Keratinocyte (primary cell): ENCODE data around the gene BNC2. TPM values are rescaled to one million over a fixed set of nuclear protein-coding genes. Genes with fewer than 3 reads are reported as not detected.

ENCODE experiments used
- DNase-seq: peaks from one replicate; pipeline ENCODE4 v3.0.0-alpha.2; 2011; ENCODE audit warnings: low read depth, missing footprints, low spot score
- FAIRE-seq: peaks from 2 replicates; lab custom pipeline; 2011; peaks lifted over from hg19 to GRCh38; lab: Jason Lieb, UNC
- H2AFZ ChIP-seq: 2 replicates; pipeline ENCODE4 v1.6.0; 2012; ENCODE audit warnings: low read length, control low read depth, inconsistent platforms; ENCODE audit not compliant: control insufficient read depth
- H3K27ac ChIP-seq: 2 replicates; pipeline ENCODE4 v1.5.1; 2011; ENCODE audit warnings: low read length; ENCODE audit not compliant: control insufficient read depth, insufficient read depth
- H3K27me3 ChIP-seq: 3 replicates; pipeline ENCODE4 v1.6.0; 2011; ENCODE audit warnings: low read length; ENCODE audit not compliant: control insufficient read depth, insufficient read depth; ENCODE audit errors: extremely low read depth
- H3K36me3 ChIP-seq, 2 experiments: 2 replicates in 1 of 2; 3 replicates in 1 of 2; pipeline ENCODE4 v1.5.1; 2011; ENCODE audit warnings: low read length in 2 of 2, mild to moderate bottlenecking in 1 of 2; ENCODE audit not compliant: control insufficient read depth in 2 of 2, insufficient read depth in 2 of 2; ENCODE audit errors: extremely low read depth in 1 of 2
- H3K4me1 ChIP-seq: 3 replicates; pipeline ENCODE4 v1.5.1; 2011; ENCODE audit warnings: low read length; ENCODE audit not compliant: control insufficient read depth, insufficient read depth; ENCODE audit errors: extremely low read depth
- H3K4me2 ChIP-seq: 3 replicates; pipeline ENCODE4 v1.6.0; 2011; ENCODE audit warnings: low read depth, low read length; ENCODE audit not compliant: control insufficient read depth, insufficient read depth; ENCODE audit errors: extremely low read depth
- H3K4me3 ChIP-seq, 3 experiments: fragments of 200-600 bp in 1 of 3; sonication (generic) in 1 of 3; 2 replicates in 2 of 3; 3 replicates in 1 of 3; pipeline ENCODE4 v1.5.1; 2011 to 2016; ENCODE audit warnings: low read length in 3 of 3, mild to moderate bottlenecking in 3 of 3, control low read depth in 2 of 3, inconsistent platforms in 1 of 3, low read depth in 1 of 3, mixed read lengths in 1 of 3, mixed run types in 1 of 3, moderate library complexity in 1 of 3; ENCODE audit not compliant: control insufficient read depth in 2 of 3, insufficient read depth in 2 of 3; ENCODE audit errors: extremely low read depth in 1 of 3
- H3K79me2 ChIP-seq: 2 replicates; pipeline ENCODE4 v1.6.0; 2012; ENCODE audit warnings: low read length; ENCODE audit not compliant: control insufficient read depth, insufficient read depth
- H3K9ac ChIP-seq: 3 replicates; pipeline ENCODE4 v1.6.0; 2011; ENCODE audit warnings: low read length; ENCODE audit not compliant: control insufficient read depth, insufficient read depth; ENCODE audit errors: extremely low read depth
- H3K9me1 ChIP-seq: 3 replicates; pipeline ENCODE4 v1.6.0; 2011; ENCODE audit warnings: low read length; ENCODE audit not compliant: control insufficient read depth, insufficient read depth; ENCODE audit errors: extremely low read depth
- H3K9me3 ChIP-seq: 2 replicates; pipeline ENCODE4 v1.5.1; 2012; ENCODE audit warnings: low read depth, low read length; ENCODE audit not compliant: control insufficient read depth
- H4K20me1 ChIP-seq: 3 replicates; pipeline ENCODE4 v1.6.0; 2011; ENCODE audit warnings: low read length; ENCODE audit not compliant: control insufficient read depth, insufficient read depth; ENCODE audit errors: extremely low read depth
- CTCF ChIP-seq, 3 experiments: IDR thresholded peaks in 1 of 3; conservative IDR thresholded peaks in 1 of 3; optimal IDR thresholded peaks in 1 of 3; 2 replicates in 2 of 3; 3 replicates in 1 of 3; pipeline versions ENCODE3 to v1.5.1; 2011; ENCODE audit warnings: low read length in 3 of 3, mild to moderate bottlenecking in 3 of 3, moderate library complexity in 2 of 3, control low read depth in 1 of 3, inconsistent platforms in 1 of 3; ENCODE audit not compliant: insufficient read depth in 2 of 3; ENCODE audit errors: extremely low read depth in 1 of 3
- EZH2 ChIP-seq: IDR thresholded peaks from one replicate; pipeline ENCODE4 v1.6.1; 2012; ENCODE audit warnings: inconsistent platforms, mild to moderate bottlenecking, low read length, moderate library complexity
- dilution Hi-C: fragments of 300-500 bp; cut with MboI; formaldehyde crosslinking; loops from one replicate; pipeline ENCODE4 v1.7.0; 2020; ENCODE audit warnings: low sequenced_read_pairs; ENCODE audit not compliant: extremely low pct_ligation_motif_present
- polyA plus RNA-seq, 5 experiments: library from polyadenylated mRNA; depleted of rRNA in 3 of 5; stranded (reverse) in 3 of 5; stranded (forward) in 1 of 5; unstranded in 1 of 5; fragments of >200 nt; gene quantifications; 1 replicate in 1 of 5; 2 replicates in 3 of 5; 3 replicates in 1 of 5; pipeline versions ENCODE4 v1.2.1 to v1.2.3, GENCODE V29; 2011 to 2012; ENCODE audit warnings: missing spikeins in 2 of 5, low read depth in 1 of 5, low replicate concordance in 1 of 5

The BNC2 gene
- polyA plus RNA-seq, 1 donor (not counting 4 experiments of a cell fraction or from before 2014, with no cell fraction given) = 1.1 TPM

DNA sequence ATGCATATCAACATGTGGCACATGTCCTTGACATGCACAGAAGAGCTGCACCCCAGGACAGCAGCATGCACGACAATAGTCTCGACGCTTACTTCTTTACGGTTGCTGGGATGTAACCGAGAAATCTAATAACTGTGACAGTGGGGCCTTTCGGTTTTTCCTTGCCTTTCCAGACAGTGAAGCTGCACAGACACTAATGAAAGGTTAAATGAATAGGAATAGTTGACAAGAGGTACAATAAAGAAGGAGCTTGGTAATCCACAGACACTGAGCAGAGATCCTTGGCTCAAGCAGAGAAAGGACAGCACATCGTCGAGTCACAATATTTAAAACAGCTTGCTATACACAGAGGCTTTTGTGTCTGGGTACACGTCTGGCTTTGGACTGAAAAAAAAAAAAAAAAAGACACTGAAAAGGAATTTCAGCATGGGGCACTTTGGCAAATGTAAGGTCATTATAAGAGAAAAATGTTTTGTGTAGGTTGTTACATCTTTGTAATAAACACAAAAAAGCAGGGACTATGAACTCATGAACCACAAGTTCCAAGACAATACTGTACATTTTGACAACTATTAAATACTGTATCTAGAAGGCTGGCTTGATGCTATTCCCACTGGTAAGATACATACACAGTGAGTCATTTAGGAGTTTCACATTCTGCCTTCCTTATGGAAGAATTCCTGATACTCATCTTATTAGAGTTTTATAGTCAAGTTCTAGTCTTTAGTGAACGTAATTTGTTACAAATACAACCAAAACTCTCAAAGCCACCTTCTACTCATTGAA, 5.6 kb downstream of the BNC2 start:
- no peak overlapping the region for H3K9ac ChIP-seq
- no peak overlapping the region for H3K27ac ChIP-seq
- no peak for DNase-seq

DNA sequence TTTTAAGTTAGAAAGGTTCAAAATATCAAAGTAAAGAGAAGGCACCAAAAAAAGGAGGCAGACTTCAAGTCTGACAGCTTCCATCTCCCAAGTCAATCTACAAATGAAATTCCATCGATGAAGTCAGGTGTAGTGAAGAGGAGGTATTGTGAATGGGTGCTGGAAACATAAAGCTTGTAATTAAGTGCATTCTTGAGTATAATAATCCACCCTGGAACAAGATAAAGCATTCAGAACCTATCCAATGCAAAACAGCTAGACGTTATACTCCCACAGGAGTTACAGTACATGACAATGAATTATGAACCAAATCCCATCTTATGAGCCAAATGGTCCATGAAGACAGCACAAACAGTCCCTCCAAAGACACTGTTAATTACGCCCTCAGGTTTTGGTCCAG, 22.3 kb downstream of the BNC2 start:
- dilution Hi-C loops = no loop called here
- Histone ChIP-seq H3K9me1 (no peaks in the 10 kb centered on the region), H3K4me2 (no peak overlapping the region), H2AFZ (no peak overlapping the region), H3K4me3 (no peak overlapping the region), H3K9me3 (no peaks in the 10 kb centered on the region), H3K79me2 (no peaks in the 10 kb centered on the region), H3K9ac (no peak overlapping the region), H3K27me3 (no peaks in the 10 kb centered on the region), H3K27ac (no peak overlapping the region), H3K36me3 (no peaks in the 10 kb centered on the region), H4K20me1 (no peaks in the 10 kb centered on the region), H3K4me1 (no peaks in the 10 kb centered on the region)
- TF ChIP-seq CTCF (optimal IDR thresholded peaks at IDR 0.05 in 1 of 3, IDR thresholded peaks at IDR 0.05 in 1 of 3, conservative IDR thresholded peaks at IDR 0.05 in 1 of 3; ENCODE audit: extremely low read depth in 1 of 3, insufficient read depth in 2 of 3, low read length in 3 of 3) (no peak), EZH2 (no peak)
- no peak for FAIRE-seq
- DNase-seq = no peak

More for the DNA sequence above, 5.6 kb downstream of the BNC2 start:
- H4K20me1 ChIP-seq = no peaks in the 10 kb centered on the region
- H3K27me3 ChIP-seq = no peaks in the 10 kb centered on the region
- dilution Hi-C loops = no loop called here
- FAIRE-seq = peak; percentile 23
- peaks cover 21% of the 10 kb centered on the region for H3K4me1 ChIP-seq
- H2AFZ ChIP-seq = peak overlapping the region; percentile 36
- no peaks in the 10 kb centered on the region for H3K9me3 ChIP-seq
- H3K4me3 ChIP-seq = no peak overlapping the region
- H3K36me3 ChIP-seq = no peaks in the 10 kb centered on the region
- H3K4me2 ChIP-seq = peak overlapping the region; percentile 45
- H3K9me1 ChIP-seq = no peaks in the 10 kb centered on the region
- no peaks in the 10 kb centered on the region for H3K79me2 ChIP-seq
- TF ChIP-seq EZH2 = no peak
